ENCODE results near the gene FRYL.
"Not testable (repeated sequence)": the region's sequence is repeated elsewhere in the genome, so short reads cannot be mapped to it uniquely, and the experiment has no call there.

Gene FRYL

GRCh38 chr4:48767055-48767929 is 12.8 kb downstream of the FRYL start:
- Mint-ChIP-seq H3K27ac (peak overlapping the region; percentile 58), H3K4me1 (no peaks in the 10 kb centered on the region), H3K27me3 (ENCODE audit: low read depth, poor library complexity) (no peaks in the 10 kb centered on the region), H3K9me3 (peaks cover 32% of the 10 kb centered on the region), H3K4me3 (no peak overlapping the region), H3K36me3 (ENCODE audit: low read depth) (peaks cover 71% of the 10 kb centered on the region)
- TF ChIP-seq CTCF (IDR thresholded peaks at IDR 0.05): no peak
- no peak for DNase-seq

GRCh38 chr4:48766131-48766792 is 13.8 kb downstream of the FRYL start:
- Mint-ChIP-seq H3K27ac (no peak overlapping the region), H3K4me3 (no peak overlapping the region), H3K36me3 (ENCODE audit: low read depth) (peaks cover 78% of the 10 kb centered on the region), H3K4me1 (no peaks in the 10 kb centered on the region), H3K27me3 (ENCODE audit: low read depth, poor library complexity) (no peaks in the 10 kb centered on the region), H3K9me3 (peaks cover 32% of the 10 kb centered on the region)
- DNase-seq: no peak
- no peak for TF ChIP-seq CTCF (IDR thresholded peaks at IDR 0.05)

- Mint-ChIP-seq H3K27me3 (ENCODE audit: low read depth, poor library complexity) (no peaks in the 10 kb centered on the region), H3K36me3 (ENCODE audit: low read depth) (peaks cover 85% of the 10 kb centered on the region), H3K4me1 (no peaks in the 10 kb centered on the region), H3K27ac (no peak overlapping the region), H3K4me3 (no peak overlapping the region), H3K9me3 (peaks cover 53% of the 10 kb centered on the region)
- TF ChIP-seq CTCF (IDR thresholded peaks at IDR 0.05): no peak
- DNase-seq: no peak
Observed at GRCh38 chr4:48762408-48762807, 17.7 kb downstream of the FRYL start.

GRCh38 chr4:48761286-48761685 is 18.8 kb downstream of the FRYL start:
- Mint-ChIP-seq H3K4me1 (no peaks in the 10 kb centered on the region), H3K36me3 (ENCODE audit: low read depth) (peaks cover 87% of the 10 kb centered on the region), H3K27me3 (ENCODE audit: low read depth, poor library complexity) (no peaks in the 10 kb centered on the region), H3K9me3 (peaks cover 54% of the 10 kb centered on the region), H3K27ac (no peak overlapping the region), H3K4me3 (no peak overlapping the region)
- DNase-seq: no peak
- no peak for TF ChIP-seq CTCF (IDR thresholded peaks at IDR 0.05)

GRCh38 chr4:48758703-48759102 is 21.4 kb downstream of the FRYL start:
- H3K27me3 Mint-ChIP-seq (ENCODE audit: low read depth, poor library complexity); H3K27ac Mint-ChIP-seq; H3K4me1 Mint-ChIP-seq: not testable (repeated sequence)

GRCh38 chr4:48756689-48757220 is 23.3 kb downstream of the FRYL start:
- no peak for TF ChIP-seq CTCF (IDR thresholded peaks at IDR 0.05)
- no peaks in the 10 kb centered on the region for H3K4me1 Mint-ChIP-seq
- no peak overlapping the region for H3K4me3 Mint-ChIP-seq
- no peaks in the 10 kb centered on the region for H3K27me3 Mint-ChIP-seq (ENCODE audit: low read depth, poor library complexity)
- no peak overlapping the region for H3K27ac Mint-ChIP-seq
- H3K36me3 Mint-ChIP-seq (ENCODE audit: low read depth): peaks cover 89% of the 10 kb centered on the region
- no peak for DNase-seq
- peaks cover 82% of the 10 kb centered on the region for H3K9me3 Mint-ChIP-seq

More at GRCh38 chr4:48758703-48759102, 21.4 kb downstream of the FRYL start:
- Mint-ChIP-seq H3K36me3 (ENCODE audit: low read depth) (peaks cover 91% of the 10 kb centered on the region), H3K9me3 (peaks cover 65% of the 10 kb centered on the region)
- DNase-seq, H3K4me3 Mint-ChIP-seq: not testable (repeated sequence)
